GM12891 (cell line): ENCODE results near the gene SPARCL1.
"Not testable (repeated sequence)": the region's sequence is repeated elsewhere in the genome, so short reads cannot be mapped to it uniquely, and the experiment has no call there.

Experiments
- DNase-seq: peaks from one replicate; pipeline ENCODE4 v3.0.0; 2011; ENCODE audit warnings: low spot score; ENCODE audit not compliant: insufficient read length
- FAIRE-seq: peaks from 2 replicates; lab custom pipeline; 2011; peaks lifted over from hg19 to GRCh38; lab: Jason Lieb, UNC
- PAX5 ChIP-seq: IDR thresholded peaks from 2 replicates; pipeline ENCODE4 v1.6.1; 2011; ENCODE audit warnings: low read length, moderate library complexity, mild to moderate bottlenecking; ENCODE audit not compliant: insufficient read depth, severe bottlenecking
- POLR2A ChIP-seq: IDR thresholded peaks from 2 replicates; pipeline ENCODE4 v1.6.1; 2011; ENCODE audit warnings: low read depth, low read length, control low read depth
- POLR2AphosphoS5 ChIP-seq: IDR thresholded peaks from 2 replicates; pipeline ENCODE4 v1.6.1; 2011; ENCODE audit warnings: low read depth, low read length, control low read depth
- POU2F2 ChIP-seq: IDR thresholded peaks from 2 replicates; pipeline ENCODE4 v1.6.1; 2011; ENCODE audit warnings: low read depth, mild to moderate bottlenecking, control low read depth, low read length, moderate library complexity
- SPI1 ChIP-seq: IDR thresholded peaks from 2 replicates; pipeline ENCODE4 v1.6.1; 2011; ENCODE audit warnings: low read depth, low read length, control low read depth
- TAF1 ChIP-seq: IDR thresholded peaks from 2 replicates; pipeline ENCODE4 v1.6.1; 2011; ENCODE audit warnings: low read depth, low read length, control low read depth

The SPARCL1 gene

DNA sequence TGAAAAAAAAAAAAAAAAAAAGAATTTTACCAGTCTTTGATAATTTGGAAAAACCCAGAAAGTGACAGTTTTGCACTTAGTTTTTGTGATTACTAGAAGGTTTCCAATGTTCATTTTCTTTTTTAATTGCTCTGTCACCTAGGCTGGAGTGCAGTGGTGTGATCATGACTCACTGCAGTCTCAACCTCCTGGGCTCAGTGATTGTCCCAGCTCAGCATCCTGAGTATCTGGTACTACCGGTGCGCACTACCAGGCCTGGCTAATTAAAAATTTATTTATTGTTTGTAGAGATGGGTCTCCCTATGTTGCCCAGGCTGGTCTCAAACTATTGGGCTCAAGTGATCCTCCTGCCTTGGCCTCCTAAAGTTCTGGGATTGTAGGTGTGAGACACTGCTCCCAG, 103.5 kb downstream of the SPARCL1 start:
- FAIRE-seq (no peak), DNase-seq (no peak)
- TF ChIP-seq POLR2A = no peak
- TF ChIP-seq SPI1 = no peak
- no peak for TF ChIP-seq POU2F2
- TF ChIP-seq PAX5 = no peak
- TF ChIP-seq TAF1 = no peak
- TF ChIP-seq POLR2AphosphoS5 = no peak

DNA sequence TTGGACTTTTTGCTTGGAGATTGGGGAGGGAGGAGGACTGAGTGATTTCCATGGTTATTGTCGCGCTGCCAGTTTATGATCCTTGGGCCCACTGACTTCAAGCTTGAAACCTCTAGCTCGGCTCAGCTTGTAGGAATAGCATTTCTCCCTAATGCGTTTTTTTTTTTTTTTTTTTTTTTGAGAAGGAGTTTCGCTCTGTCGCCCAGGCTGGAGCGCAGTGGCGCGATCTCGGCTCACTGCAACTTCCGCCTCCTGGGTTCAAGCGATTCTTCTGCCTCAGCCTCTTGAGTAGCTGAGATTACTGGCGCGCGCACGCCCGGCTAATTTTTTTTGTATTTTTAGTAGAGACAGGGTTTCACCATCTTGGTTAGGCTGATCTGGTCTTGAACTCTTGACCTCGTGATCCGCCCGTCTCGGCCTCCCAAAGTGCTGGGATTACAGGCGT, 105.1 kb downstream of the SPARCL1 start:
- not testable (repeated sequence) for DNase-seq, FAIRE-seq
